HG03439 (cell line): ENCODE measurements around the gene HTRA1.

Source experiments
- ATAC-seq: cut with Tn5 transposase; IDR thresholded peaks from one replicate; pipeline ENCODE4 v1.9.1; 2021; ENCODE audit warnings: mild to moderate bottlenecking, moderate library complexity; ENCODE audit not compliant: unreplicated experiment

The HTRA1 gene

GRCh38 chr10:122514045-122514840, 52.9 kb downstream of the HTRA1 start:
- ATAC-seq = no peak

DNA sequence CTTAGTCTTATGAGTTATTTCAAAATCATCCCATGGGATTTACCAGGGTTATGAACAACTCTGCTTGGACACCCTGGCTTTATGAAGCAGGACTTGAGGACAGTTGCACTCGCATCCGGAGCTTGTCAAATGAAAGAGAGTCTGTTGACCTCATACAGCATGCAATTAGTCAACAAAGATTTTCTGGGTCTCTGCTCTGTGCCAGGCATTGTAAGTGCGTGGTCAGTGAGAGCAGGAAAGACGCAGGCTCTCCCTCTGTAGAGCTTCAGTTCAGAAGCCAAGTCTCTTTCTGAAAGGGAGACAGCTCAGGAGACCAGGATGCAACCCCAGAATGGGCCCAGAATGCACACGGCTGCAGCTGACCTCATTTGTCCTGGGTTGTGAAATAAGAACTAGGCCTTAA, 53.7 kb downstream of the HTRA1 start:
- no peak for ATAC-seq

DNA sequence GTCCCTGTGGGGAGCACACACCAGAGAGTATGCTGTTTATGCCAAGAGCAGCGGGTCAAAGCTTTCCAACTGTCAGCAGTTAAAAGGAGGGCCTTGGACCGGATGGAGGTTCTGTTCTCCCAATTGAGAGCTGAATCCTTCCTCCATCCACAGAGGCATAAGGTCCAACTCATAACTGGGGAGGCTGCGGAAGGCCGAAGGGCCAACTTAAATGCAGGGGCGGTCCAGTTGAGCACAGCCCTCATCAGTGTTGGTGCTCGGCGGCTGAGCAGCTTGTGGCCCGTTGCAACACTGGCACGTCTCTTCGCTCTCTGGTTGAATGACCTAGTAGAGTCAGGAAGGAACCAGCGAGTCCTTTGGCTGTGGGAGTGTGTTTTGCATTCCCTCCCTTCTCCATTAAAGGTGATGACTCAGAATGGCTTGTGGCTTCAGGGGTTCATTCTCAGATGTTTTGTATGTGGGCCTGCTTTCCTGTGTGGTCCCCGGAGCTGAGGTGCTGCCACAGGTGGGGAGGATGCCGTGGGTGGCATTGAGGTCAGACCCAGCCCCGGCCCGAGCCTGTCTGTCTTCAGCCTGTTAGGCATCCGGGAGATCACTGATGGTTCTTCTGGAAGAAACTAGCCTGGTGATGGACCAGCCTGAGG, 54.4 kb downstream of the HTRA1 start:
- no peak for ATAC-seq

- ATAC-seq = no peak
These were observed 55.4 kb downstream of the HTRA1 start for GRCh38 chr10:122516734-122517133.

DNA sequence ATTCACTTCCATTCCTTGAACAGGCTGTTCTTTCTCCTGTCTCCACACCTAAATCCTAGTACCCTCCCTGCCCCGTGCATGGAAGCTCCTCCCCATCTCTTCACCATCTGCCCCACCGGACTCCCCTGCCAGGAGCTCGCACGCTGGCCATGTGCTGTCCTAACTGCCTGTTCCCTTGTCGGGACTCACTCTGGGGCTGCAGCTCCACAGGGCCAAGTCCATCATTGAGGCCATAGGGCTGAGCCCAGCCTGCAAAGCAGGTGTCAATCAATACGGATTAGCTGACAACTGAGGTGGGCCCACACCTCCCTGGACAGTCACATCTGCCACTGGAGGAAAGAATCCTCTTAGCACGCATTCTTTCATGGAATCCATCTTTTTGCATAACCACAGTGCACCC, 57.8 kb downstream of the HTRA1 start:
- ATAC-seq = no peak

DNA sequence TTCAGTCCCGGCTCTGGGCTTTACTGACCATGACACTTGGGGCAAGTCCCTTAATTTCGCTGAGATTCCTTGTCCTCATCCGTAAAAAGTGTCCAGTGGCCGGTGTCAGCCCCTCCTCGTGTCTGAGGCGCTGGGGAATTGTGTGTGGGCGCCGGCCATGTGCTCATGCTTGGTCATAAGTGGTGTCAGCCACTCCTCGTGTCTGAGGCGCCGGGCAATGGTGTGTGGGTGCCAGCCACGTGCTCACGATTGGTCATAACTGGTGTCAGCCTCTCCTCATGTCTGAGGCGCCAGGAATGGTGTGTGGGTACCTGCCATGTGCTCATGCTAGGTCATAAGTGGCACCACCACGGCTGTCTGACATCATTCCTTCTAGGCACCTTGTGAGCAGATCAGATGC, 58.5 kb downstream of the HTRA1 start:
- no peak for ATAC-seq

GRCh38 chr10:122521011-122521410, 59.7 kb downstream of the HTRA1 start:
- no peak for ATAC-seq

GRCh38 chr10:122524811-122525210, 63.5 kb downstream of the HTRA1 start:
- no peak for ATAC-seq

- no peak for ATAC-seq
These were observed 64.4 kb downstream of the HTRA1 start for GRCh38 chr10:122525788-122526187.

DNA sequence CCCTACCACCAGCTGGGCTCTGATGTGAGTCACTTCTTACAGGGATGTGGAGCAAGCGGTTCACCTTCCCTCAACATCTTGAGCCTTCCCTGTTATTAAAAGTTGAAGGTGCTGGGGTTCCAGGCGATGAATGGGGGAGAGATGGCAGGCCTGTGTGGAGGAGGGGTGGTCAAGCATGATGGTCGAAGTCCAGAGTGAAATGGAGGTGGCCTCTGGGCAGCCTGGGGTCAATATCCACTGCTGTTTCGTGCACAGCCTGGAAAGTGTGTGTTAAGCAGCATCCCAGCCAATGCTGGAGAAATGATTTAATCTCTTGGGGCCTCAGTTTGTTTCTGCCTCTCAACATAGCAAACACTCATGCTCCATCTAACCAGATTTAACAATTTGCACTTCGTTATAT, 65.5 kb downstream of the HTRA1 start:
- ATAC-seq = no peak

GRCh38 chr10:122530177-122530576, 68.8 kb downstream of the HTRA1 start:
- ATAC-seq = no peak

DNA sequence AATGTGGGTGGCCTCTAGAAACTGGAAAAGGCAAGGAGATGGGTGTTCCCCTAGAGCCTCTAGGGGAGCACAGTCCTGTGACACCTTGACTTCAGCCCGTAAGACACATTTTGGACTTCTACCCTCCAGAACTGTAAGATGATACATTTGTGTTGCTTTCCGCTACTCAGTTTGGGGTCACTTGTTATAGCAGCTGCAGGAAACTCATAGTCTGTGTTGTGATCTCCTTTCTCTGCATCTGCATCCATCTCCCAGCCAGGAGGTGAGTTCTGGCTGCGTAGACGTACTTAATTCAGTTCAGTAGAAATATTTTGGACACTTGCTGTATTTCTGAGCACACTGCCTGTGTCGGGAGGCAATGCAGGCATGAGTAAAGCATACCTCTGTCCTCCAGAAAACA, 69.9 kb downstream of the HTRA1 start:
- no peak for ATAC-seq

- ATAC-seq = no peak
These were observed 70.6 kb downstream of the HTRA1 start for GRCh38 chr10:122531939-122532338.

- no peak for ATAC-seq
These were observed 71.4 kb downstream of the HTRA1 start for GRCh38 chr10:122532601-122533296.

- ATAC-seq = no peak
These were observed 76.2 kb downstream of the HTRA1 start for GRCh38 chr10:122537545-122537944.

DNA sequence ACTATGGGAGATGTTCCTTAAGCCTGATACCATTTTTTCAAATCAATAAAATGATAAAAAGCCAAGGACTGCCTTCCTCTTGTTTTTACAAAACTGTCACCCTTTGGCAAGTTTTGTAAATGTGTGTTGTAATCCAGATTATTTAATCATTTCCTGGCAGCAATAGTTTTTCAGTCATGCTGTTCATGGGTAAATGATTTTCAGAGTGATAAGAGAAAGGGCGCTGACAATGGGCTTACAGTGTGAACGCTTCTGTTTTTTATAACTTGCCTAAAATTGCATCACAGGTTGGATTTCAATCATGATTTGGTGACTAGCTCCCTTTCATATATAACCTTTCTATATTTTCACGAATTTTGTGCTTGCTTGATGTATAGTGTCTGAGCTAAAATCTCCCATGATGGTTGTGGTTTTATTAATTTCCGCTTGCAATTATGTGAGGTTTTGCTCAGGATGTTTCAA, 80.2 kb downstream of the HTRA1 start:
- ATAC-seq = no peak

GRCh38 chr10:122543676-122544445, 82.5 kb downstream of the HTRA1 start:
- ATAC-seq = no peak

DNA sequence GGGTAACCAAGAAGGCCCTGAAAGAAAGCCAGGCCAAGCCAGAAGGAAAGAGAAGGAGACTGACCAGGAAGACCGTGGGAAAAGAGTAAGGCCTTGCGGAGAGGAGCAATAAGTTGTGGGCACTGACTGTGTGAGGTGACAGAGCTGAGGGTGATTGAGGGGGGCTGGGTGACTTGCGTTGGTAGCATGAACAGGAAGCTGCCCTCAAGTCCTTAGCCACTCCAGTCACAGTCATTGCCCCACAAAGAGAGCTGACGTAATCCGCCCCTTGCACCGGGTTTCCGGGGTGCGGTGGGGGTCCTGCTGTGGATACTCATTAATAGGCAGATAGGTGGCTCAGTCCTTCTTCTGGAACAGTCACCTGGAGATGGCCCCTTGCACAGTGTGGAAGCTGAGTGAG, 83.1 kb downstream of the HTRA1 start:
- ATAC-seq = no peak

DNA sequence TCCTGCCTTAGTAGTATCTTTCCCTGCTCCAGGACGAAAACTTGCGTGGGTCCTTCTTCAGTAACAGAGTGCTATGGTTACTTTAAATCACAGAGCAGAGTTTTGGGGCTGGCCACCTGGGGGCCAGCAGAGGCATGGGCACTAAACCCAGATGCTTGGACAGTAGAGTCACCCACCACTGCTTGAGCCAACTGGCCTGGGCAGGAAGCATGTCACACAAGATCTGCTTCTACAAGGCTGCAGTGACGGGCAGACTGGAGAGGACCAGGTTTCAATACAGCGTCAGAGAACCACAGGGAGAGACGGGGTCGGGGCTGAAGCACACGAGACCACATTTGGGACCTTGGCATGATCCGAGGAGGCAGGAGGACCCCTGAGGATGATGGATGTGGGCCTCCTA, 84.9 kb downstream of the HTRA1 start:
- no peak for ATAC-seq

- ATAC-seq = no peak
These were observed 87.2 kb downstream of the HTRA1 start for GRCh38 chr10:122548407-122549085.

DNA sequence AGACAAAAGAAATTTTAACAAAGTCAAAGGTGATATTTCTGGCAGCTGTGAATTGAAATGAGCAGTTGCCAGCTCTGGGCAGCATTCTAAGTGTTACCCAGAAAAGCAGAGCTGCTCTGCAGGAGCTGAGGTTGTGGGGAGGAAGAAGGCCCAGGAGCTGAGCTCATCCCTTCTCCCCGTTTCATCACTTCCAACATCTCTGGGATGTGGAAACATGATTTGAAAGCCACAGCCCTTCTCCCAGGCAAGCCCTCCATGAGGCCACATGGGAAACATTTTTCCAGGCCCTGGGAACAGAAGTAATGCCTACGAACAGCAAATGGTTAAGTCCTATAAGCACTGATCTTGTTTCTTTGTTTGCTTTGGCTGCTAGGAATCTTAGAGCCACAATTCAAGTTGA, 88.3 kb downstream of the HTRA1 start:
- no peak for ATAC-seq
